Panc1 (cell line): ENCODE measurements around the gene TERT.

Experiments
- CTCF ChIP-seq: fragments of 450-650 bp; IDR thresholded peaks from 2 replicates; pipeline ENCODE4 v1.5.1; 2017; ENCODE audit warnings: mild to moderate bottlenecking
- POLR2AphosphoS5 ChIP-seq: IDR thresholded peaks from 2 replicates; pipeline ENCODE4 v1.6.1; 2012; ENCODE audit warnings: mild to moderate bottlenecking, low read depth, low read length, moderate library complexity
- REST ChIP-seq, 2 experiments: IDR thresholded peaks; 2 replicates each; pipeline ENCODE4 v1.6.1; 2011 to 2012; ENCODE audit warnings: low read depth in 2 of 2, control low read depth in 1 of 2, low read length in 1 of 2, mild to moderate bottlenecking in 1 of 2, moderate library complexity in 1 of 2; ENCODE audit not compliant: insufficient read depth in 1 of 2
- SIN3A ChIP-seq: IDR thresholded peaks from 2 replicates; pipeline ENCODE4 v1.6.1; 2012; ENCODE audit warnings: low read depth, mild to moderate bottlenecking, low read length, moderate library complexity, borderline replicate concordance; ENCODE audit not compliant: insufficient read depth
- TCF7L2 ChIP-seq: IDR thresholded peaks from 2 replicates; pipeline ENCODE4 v1.6.1; 2011; ENCODE audit warnings: mild to moderate bottlenecking, low read depth, low read length, inconsistent platforms

DNA sequence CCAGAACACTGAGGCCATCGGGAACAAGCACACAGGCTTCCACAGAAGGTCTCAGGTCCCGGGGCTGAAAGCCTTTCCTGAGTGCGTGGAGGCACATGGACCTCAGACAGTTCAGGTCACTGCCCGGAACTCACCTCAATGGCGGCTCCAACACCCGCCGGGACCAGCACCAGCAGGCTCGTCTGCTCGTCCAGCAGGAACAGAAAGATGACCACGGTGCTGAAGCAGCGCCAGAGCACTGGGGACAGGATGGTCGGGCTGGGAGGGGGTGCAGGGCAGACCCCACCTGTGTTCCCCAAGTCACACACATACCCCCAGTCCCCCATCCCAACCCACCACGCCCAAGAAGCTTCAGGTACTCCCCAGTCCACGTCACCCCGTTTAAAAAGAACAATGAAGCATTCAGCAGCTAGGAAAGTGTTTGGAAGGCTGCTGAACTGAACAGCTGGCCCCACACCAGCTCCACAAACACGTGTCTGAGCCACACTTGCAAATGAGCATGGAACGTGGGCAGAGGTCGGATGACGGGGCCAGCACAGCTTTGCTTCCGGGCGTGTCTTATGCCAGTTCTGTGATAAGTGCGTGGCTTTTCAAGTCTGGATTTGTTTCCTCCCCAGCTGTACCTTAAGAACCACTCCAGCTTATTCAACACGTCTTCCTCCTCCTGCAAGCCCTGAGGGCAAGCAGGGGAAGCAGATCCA is 35.4 kb upstream of the TERT start:
- TF ChIP-seq CTCF (no peak), TCF7L2 (no peak), POLR2AphosphoS5 (no peak), REST (IDR thresholded peaks at IDR 0.05; ENCODE audit: insufficient read depth in 1 of 2, low read depth in 2 of 2, low read length in 1 of 2) (no peak), SIN3A (no peak)
